Testis (tissue), 3 donors: Measurements from ENCODE around the gene FGGY. TPM values are rescaled to one million over a fixed set of nuclear protein-coding genes. Genes with fewer than 3 reads are reported as not detected.

Experiments used
- DNase-seq: peaks from one replicate; pipeline ENCODE4 v3.0.0-alpha.2; 2019
- H3K27ac ChIP-seq, 2 donors: fragments of 200-600 bp; sonication (generic); one replicate each; pipeline ENCODE4 v1.5.1; 2019
- H3K27me3 ChIP-seq: fragments of 200-600 bp; sonication (generic); one replicate; pipeline ENCODE4 v1.5.1; 2019
- H3K36me3 ChIP-seq: fragments of 200-600 bp; sonication (generic); one replicate; pipeline ENCODE4 v1.5.1; 2017; ENCODE audit warnings: low read depth; ENCODE audit errors: missing control alignments
- H3K4me1 ChIP-seq: fragments of 200-600 bp; sonication (generic); one replicate; pipeline ENCODE4 v1.5.1; 2019
- H3K4me3 ChIP-seq, 2 donors: fragments of 200-600 bp; sonication (generic); one replicate each; pipeline ENCODE4 v1.5.1; 2017 to 2019
- H3K9me3 ChIP-seq: fragments of 200-600 bp; sonication (generic); one replicate; pipeline ENCODE4 v1.5.1; 2017
- POLR2A ChIP-seq: fragments of 450-650 bp; IDR thresholded peaks from one replicate; pipeline ENCODE4 v1.6.1; 2017; ENCODE audit warnings: antibody characterized with exemption, mild to moderate bottlenecking, moderate library complexity
- WGBS, 2 donors: methylation state at CpG; one replicate each; pipeline ENCODE4 v1.1.5; 2018; 5-methylcytosine and 5-hydroxymethylcytosine counted together
- intact Hi-C: fragments of 100-400 bp; cut with DNase I; formaldehyde crosslinking; loops from one replicate; pipeline ENCODE4 v1.15.1; 2023; ENCODE audit warnings: low total_unique reads
- polyA plus RNA-seq: library from polyadenylated mRNA; stranded (reverse); fragments of 350-450 nt; fragmentation: Illumina TruSeq; extraction: RNeasy Lipid Tissue Mini Kit (QIAGEN cat#74804); gene quantifications from one replicate; pipeline ENCODE4 v1.2.3, GENCODE V29; 2014; ENCODE audit warnings: low read depth, low replicate concordance; ENCODE audit not compliant: insufficient read depth
- total RNA-seq, 2 donors: library from RNA; depleted of rRNA; stranded (reverse); fragments of >200 nt; gene quantifications; one replicate each; pipeline ENCODE4 v1.2.3, GENCODE V29; 2016
- TF ChIP-seq, protein P1 (sequence below), 3 experiments: fragments of 450-650 bp in 2 of 3; fragments of 200-600 bp in 1 of 3; sonication (generic) in 1 of 3; IDR thresholded peaks; one replicate each; pipeline ENCODE4 v1.5.1; 2016 to 2019; ENCODE audit warnings: antibody characterized with exemption in 3 of 3, mild to moderate bottlenecking in 2 of 3, moderate library complexity in 1 of 3

The FGGY gene
- total and polyA plus RNA-seq, 3 donors from 2014 or later = 14.6 to 32.8 (median 32.3) TPM

DNA sequence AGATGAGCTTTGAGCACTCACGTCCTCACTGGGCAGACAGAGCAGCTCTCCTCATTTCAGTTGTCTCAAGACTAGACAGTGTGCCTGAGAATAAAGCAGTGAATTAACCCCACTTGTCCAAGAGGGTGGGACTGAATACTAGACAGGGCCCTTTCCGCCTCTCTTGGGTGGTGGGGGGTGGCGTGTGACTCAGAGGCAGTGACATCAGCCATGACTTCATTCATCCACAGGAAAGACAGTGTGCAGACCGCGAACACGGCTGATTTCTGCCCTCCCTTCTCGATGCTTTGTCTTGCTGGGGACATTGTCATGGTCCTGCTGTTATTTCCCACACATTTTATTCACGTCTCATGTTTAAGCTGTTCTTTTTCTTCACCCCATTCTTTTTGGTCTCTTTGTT, 64.9 kb downstream of the FGGY start:
- Histone ChIP-seq H3K4me1 (no peaks in the 10 kb centered on the region), H3K4me3 (no peak overlapping the region), H3K36me3 (no peaks in the 10 kb centered on the region), H3K27ac (no peak overlapping the region), H3K27me3 (no peaks in the 10 kb centered on the region), H3K9me3 (no peaks in the 10 kb centered on the region)
- intact Hi-C loops = loop anchor here (10.0 kb wide), 1 partner anchor 153 kb away; no protein-coding TSS in a partner anchor
- 92 to 97% methylated on average over 8 of the region's 8 CpGs for WGBS, 2 donors
- no peak for DNase-seq
- no peak for TF ChIP-seq POLR2A
- TF ChIP-seq, protein P1, sequence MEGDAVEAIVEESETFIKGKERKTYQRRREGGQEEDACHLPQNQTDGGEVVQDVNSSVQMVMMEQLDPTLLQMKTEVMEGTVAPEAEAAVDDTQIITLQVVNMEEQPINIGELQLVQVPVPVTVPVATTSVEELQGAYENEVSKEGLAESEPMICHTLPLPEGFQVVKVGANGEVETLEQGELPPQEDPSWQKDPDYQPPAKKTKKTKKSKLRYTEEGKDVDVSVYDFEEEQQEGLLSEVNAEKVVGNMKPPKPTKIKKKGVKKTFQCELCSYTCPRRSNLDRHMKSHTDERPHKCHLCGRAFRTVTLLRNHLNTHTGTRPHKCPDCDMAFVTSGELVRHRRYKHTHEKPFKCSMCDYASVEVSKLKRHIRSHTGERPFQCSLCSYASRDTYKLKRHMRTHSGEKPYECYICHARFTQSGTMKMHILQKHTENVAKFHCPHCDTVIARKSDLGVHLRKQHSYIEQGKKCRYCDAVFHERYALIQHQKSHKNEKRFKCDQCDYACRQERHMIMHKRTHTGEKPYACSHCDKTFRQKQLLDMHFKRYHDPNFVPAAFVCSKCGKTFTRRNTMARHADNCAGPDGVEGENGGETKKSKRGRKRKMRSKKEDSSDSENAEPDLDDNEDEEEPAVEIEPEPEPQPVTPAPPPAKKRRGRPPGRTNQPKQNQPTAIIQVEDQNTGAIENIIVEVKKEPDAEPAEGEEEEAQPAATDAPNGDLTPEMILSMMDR (IDR thresholded peaks at IDR 0.05) = no peak

DNA sequence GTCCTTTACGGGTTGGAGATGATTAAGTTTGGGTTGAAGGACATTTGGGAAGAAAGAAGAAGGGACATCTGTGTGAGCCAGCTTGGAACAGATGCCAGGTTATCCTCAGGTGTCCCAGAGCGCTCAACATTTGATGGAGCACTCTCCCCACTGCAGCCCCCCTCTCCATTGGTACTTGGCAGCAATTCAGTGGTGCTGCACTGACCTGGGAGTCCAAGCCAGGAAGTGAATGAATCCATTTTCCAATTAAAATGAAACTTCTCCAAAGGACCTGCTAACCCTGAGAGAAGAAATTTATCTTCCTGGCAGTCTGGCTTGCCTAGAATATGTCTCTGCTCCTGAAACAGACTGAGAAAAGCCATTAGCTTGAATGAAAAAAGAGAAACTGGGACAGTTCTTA, 67.1 kb downstream of the FGGY start:
- H3K9me3 ChIP-seq = no peaks in the 10 kb centered on the region
- DNase-seq = no peak
- intact Hi-C loops = loop anchor here (10.0 kb wide), 1 partner anchor 151 kb away; no protein-coding TSS in a partner anchor
- 85 to 92% methylated on average over 2 of the region's 2 CpGs for WGBS, 2 donors
- no peak overlapping the region for H3K4me3 ChIP-seq
- no peaks in the 10 kb centered on the region for H3K27me3 ChIP-seq
- H3K36me3 ChIP-seq = no peaks in the 10 kb centered on the region
- TF ChIP-seq POLR2A = no peak
- TF ChIP-seq, protein P1 (IDR thresholded peaks at IDR 0.05) = no peak
- H3K27ac ChIP-seq = no peak overlapping the region
- peaks cover 17% of the 10 kb centered on the region for H3K4me1 ChIP-seq

DNA sequence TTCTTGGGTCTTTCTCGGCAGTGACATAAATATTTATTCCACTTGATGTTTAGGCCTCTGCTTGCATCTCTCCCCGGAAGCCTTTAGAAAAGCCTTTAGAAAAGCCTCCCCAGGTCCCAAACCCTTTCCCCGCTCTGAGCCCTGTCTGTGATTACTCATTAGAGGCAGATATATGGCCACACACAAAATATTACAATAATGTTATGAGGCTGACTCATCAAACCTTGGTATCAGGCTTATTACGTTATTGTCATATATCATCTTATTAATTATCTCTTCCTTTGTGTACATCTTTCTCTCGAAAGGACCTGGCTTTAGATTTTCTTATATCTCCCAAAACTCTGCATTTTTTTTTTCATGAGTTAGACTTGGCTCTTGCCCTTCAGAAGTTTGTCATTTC, 69.5 kb downstream of the FGGY start:
- no peaks in the 10 kb centered on the region for H3K36me3 ChIP-seq
- H3K27ac ChIP-seq = peak overlapping the region in 1 of 2 donors; percentile 81
- no peak overlapping the region for H3K4me3 ChIP-seq
- no peaks in the 10 kb centered on the region for H3K9me3 ChIP-seq
- 89 to 91% methylated on average over 5 of the region's 5 CpGs for WGBS, 2 donors
- intact Hi-C loops = loop anchor here (10.0 kb wide), 1 partner anchor 148 kb away; no protein-coding TSS in a partner anchor
- peaks cover 17% of the 10 kb centered on the region for H3K4me1 ChIP-seq
- no peaks in the 10 kb centered on the region for H3K27me3 ChIP-seq
- no peak for DNase-seq
- TF ChIP-seq, protein P1 (IDR thresholded peaks at IDR 0.05) = no peak
- no peak for TF ChIP-seq POLR2A

DNA sequence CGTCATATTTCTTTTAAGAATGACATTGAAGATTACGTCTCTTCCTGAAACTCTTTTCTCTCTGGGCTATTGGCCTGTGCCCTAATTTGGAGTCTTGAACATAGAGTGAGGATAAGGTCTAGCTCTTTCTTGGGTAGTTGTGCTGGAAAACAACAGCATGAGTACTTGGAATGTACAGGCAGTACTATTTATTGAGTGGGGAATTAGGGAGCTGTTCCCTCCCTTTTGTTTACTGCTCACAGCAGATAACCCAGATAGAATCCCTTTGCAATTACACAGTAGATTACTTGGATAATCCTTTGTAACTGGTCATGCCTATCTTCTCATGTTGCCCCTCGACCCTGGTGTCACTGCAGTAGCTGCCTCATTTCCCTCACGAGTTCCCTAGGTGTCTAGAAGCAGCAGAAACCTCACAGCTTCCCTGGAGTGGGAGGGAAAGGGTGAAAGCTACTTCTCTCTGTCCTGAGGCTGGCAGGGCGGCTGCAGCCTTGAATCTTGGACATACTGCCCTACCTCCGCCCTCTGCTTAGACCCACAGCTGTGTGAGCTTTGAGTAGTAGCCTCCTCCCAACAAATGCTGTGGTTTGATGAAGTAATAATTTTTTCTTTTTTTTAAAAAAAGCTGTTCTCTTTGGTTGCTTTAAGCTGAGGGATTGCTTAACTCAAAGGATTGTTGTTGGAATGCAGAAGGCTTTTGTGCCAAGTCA, 70.6 kb downstream of the FGGY start:
- peak; percentile 83 for DNase-seq
- H3K27me3 ChIP-seq = no peaks in the 10 kb centered on the region
- peak overlapping the region; percentile 63 to 81 for H3K27ac ChIP-seq
- H3K36me3 ChIP-seq = no peaks in the 10 kb centered on the region
- peaks cover 17% of the 10 kb centered on the region for H3K4me1 ChIP-seq
- H3K9me3 ChIP-seq = no peaks in the 10 kb centered on the region
- no peak for TF ChIP-seq POLR2A
- TF ChIP-seq, protein P1 (IDR thresholded peaks at IDR 0.05) = no peak
- 28 to 57% methylated on average over 6 of the region's 6 CpGs for WGBS, 2 donors
- intact Hi-C loops = loop anchor here (10.0 kb wide), 1 partner anchor 147 kb away; no protein-coding TSS in a partner anchor
- H3K4me3 ChIP-seq = no peak overlapping the region
